Mammary epithelial cell (primary cell): ENCODE data around the gene GABPB2.

Source experiments
- CTCF ChIP-seq, 2 donors: IDR thresholded peaks in 1 of 2; conservative IDR thresholded peaks in 1 of 2; 2 replicates each; pipeline ENCODE4 v1.5.1; 2011 to 2012; ENCODE audit warnings: inconsistent platforms in 2 of 2, low read length in 2 of 2, mild to moderate bottlenecking in 2 of 2, control low read depth in 1 of 2, low read depth in 1 of 2; ENCODE audit not compliant: insufficient read depth in 1 of 2; ENCODE audit errors: extremely low read depth in 1 of 2
- EZH2 ChIP-seq: IDR thresholded peaks from 2 replicates; pipeline ENCODE4 v1.6.1; 2012; ENCODE audit warnings: low read length, inconsistent platforms, borderline replicate concordance

- TF ChIP-seq CTCF (conservative IDR thresholded peaks at IDR 0.05 in 1 of 2, IDR thresholded peaks at IDR 0.05 in 1 of 2; ENCODE audit: extremely low read depth in 1 of 2, insufficient read depth in 1 of 2, low read depth in 1 of 2, low read length in 2 of 2) (no peak), EZH2 (no peak)
Measured at GRCh38 chr1:151158326-151158725, 87.8 kb downstream of the GABPB2 start.
